A673 (cell line): ENCODE data around the gene KLHDC3. TPM values are rescaled to one million over a fixed set of nuclear protein-coding genes. Genes with fewer than 3 reads are reported as not detected.

Source experiments
- BruUV-seq: library from RNA; stranded (reverse); fragments of 400-500 nt; replicated peaks from 2 replicates; lab custom pipeline; 2021; lab: Mats Ljungman, UMichigan
- CTCF ChIA-PET: fragments of 300-600 bp; sonication (Branson Sonifier 250); formaldehyde crosslinking; loops from one replicate; lab custom pipeline; 2022; ENCODE audit warnings: antibody characterized with exemption; lab: Charles Lee
- POLR2A ChIA-PET: fragments of 300-600 bp; sonication (Branson Sonifier 250); formaldehyde crosslinking; loops from one replicate; lab custom pipeline; 2022; ENCODE audit warnings: antibody characterized with exemption; ENCODE audit not compliant: low non-redundant PET; lab: Charles Lee
- DNase-seq: peaks from one replicate; pipeline ENCODE4 v3.0.0-alpha.2; 2015; ENCODE audit warnings: low spot score
- H3K27ac ChIP-seq: fragments of 200-600 bp; sonication (generic); 2 replicates; pipeline ENCODE4 v1.5.1; 2016; ENCODE audit warnings: mixed run types, low read depth, mild to moderate bottlenecking, mixed read lengths, antibody characterized with exemption, low read length; ENCODE audit not compliant: poor library complexity, severe bottlenecking
- H3K27me3 ChIP-seq: fragments of 200-600 bp; sonication (generic); replicated peaks from 2 replicates; pipeline ENCODE4 v1.6.1; 2017; ENCODE audit warnings: mixed run types, low read depth, mild to moderate bottlenecking, mixed read lengths, antibody characterized with exemption, low read length; ENCODE audit not compliant: insufficient read depth, poor library complexity
- H3K36me3 ChIP-seq: fragments of 200-600 bp; sonication (generic); 2 replicates; pipeline ENCODE4 v1.6.1; 2016; ENCODE audit warnings: mixed run types, mild to moderate bottlenecking, mixed read lengths, antibody characterized with exemption, low read length; ENCODE audit not compliant: insufficient read depth, poor library complexity, severe bottlenecking
- H3K4me1 ChIP-seq: fragments of 200-600 bp; sonication (generic); 2 replicates; pipeline ENCODE4 v1.6.1; 2017; ENCODE audit warnings: mixed run types, mild to moderate bottlenecking, mixed read lengths, antibody characterized with exemption, low read length; ENCODE audit not compliant: insufficient read depth, poor library complexity, severe bottlenecking
- H3K4me3 ChIP-seq: fragments of 200-600 bp; sonication (generic); 2 replicates; pipeline ENCODE4 v1.5.1; 2016; ENCODE audit warnings: low read depth, mixed run types, mild to moderate bottlenecking, mixed read lengths, low read length; ENCODE audit not compliant: poor library complexity, severe bottlenecking
- H3K9me3 ChIP-seq: fragments of 200-600 bp; sonication (generic); 2 replicates; pipeline ENCODE4 v1.6.1; 2016; ENCODE audit warnings: mixed run types, low read depth, mild to moderate bottlenecking, mixed read lengths, antibody characterized with exemption, low read length; ENCODE audit not compliant: poor library complexity, severe bottlenecking
- EZH2 ChIP-seq: fragments of 200-600 bp; sonication (generic); IDR thresholded peaks from 2 replicates; pipeline ENCODE4 v1.6.1; 2017; ENCODE audit warnings: borderline replicate concordance, low read depth, mild to moderate bottlenecking, mixed read lengths, antibody characterized with exemption, low read length; ENCODE audit not compliant: poor library complexity, severe bottlenecking
- intact Hi-C: fragments of 100-400 bp; cut with micrococcal nuclease; formaldehyde crosslinking; loops from one replicate; pipeline ENCODE4 v1.10.0; 2022; ENCODE audit not compliant: unreplicated experiment
- total RNA-seq: library from RNA; stranded (reverse); gene quantifications from 2 replicates; pipeline ENCODE4 v1.2.3, GENCODE V29; 2021
- TF ChIP-seq, protein P1 (sequence below): fragments of 300-800, 200-600 bp; sonication (generic); conservative IDR thresholded peaks from 2 replicates; pipeline ENCODE4 v1.5.1; 2017; ENCODE audit warnings: low read depth, mild to moderate bottlenecking, antibody characterized with exemption, low read length, moderate library complexity, mixed read lengths

The KLHDC3 gene
- total RNA-seq, 1 experiment from 2014 or later: 90.1 TPM

DNA sequence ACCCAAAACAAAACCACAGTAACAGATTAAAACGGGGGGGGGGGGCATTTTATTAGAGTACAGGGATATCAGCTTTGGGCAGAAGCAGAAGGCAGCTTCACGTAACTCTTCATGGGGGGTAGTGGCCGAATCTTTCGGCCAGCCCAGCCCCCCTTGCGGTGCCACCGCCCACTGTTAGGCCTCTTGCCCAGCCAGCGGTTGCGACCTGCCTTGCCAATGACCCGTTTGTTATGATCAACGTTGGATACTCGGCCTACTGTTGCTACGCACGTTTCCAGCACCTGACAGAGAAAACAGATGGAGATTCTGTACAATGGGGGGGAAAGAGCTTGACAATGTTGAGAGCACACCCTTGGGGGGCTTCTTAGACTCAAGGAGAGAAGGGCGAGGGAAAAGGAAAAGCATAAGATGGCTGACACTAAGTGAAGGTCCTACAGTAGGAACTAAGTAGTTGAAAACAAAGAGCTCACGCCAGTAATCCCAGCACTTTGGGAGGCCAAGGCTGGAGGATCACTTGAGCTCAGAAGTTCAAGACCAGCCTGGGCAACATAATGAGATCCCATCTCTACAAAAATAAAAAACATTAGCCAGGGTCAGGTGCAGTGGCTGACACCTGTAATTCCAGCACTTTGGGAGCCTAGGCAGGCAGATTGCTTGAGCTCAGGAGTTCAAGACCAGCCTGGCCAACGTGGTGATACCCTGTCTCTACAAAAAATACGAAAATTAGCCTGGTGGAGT lies 40.3 kb downstream of the KLHDC3 start:
- POLR2A ChIA-PET: no interaction called here
- TF ChIP-seq EZH2: no peak
- TF ChIP-seq, protein P1, sequence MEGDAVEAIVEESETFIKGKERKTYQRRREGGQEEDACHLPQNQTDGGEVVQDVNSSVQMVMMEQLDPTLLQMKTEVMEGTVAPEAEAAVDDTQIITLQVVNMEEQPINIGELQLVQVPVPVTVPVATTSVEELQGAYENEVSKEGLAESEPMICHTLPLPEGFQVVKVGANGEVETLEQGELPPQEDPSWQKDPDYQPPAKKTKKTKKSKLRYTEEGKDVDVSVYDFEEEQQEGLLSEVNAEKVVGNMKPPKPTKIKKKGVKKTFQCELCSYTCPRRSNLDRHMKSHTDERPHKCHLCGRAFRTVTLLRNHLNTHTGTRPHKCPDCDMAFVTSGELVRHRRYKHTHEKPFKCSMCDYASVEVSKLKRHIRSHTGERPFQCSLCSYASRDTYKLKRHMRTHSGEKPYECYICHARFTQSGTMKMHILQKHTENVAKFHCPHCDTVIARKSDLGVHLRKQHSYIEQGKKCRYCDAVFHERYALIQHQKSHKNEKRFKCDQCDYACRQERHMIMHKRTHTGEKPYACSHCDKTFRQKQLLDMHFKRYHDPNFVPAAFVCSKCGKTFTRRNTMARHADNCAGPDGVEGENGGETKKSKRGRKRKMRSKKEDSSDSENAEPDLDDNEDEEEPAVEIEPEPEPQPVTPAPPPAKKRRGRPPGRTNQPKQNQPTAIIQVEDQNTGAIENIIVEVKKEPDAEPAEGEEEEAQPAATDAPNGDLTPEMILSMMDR: no peak
- peak overlapping the region; percentile 93 for H3K27ac ChIP-seq
- CTCF ChIA-PET: no interaction called here
- intact Hi-C loops: no loop called here
- H3K4me3 ChIP-seq: peak overlapping the region; percentile 83
- H3K27me3 ChIP-seq: no peaks in the 10 kb centered on the region
- BruUV-seq: no TSS peak
- no peak for DNase-seq
- peaks cover 29% of the 10 kb centered on the region for H3K4me1 ChIP-seq
- H3K9me3 ChIP-seq: no peaks in the 10 kb centered on the region
- H3K36me3 ChIP-seq: peaks cover 26% of the 10 kb centered on the region

DNA sequence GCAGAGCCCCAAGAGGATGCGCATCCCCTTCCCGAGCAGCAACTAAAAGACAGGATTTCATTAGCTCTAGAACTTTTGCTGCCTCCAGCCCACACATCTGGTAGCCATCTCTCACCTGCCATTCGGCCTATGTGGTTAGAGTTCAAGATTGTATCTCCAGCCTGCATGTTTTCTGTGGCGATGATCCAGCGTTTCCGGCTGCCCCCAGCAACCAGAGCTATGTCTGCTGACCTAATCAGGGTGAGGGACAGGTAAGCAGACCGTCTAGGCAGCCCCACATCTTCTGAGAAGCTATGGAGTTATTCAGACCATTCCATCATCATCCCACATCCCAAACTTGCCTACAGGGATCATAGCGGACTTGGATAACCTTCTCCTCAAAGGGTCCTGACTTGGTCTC lies 41.9 kb downstream of the KLHDC3 start:
- no peak for DNase-seq
- Histone ChIP-seq H3K36me3 (peaks cover 12% of the 10 kb centered on the region), H3K4me3 (no peak overlapping the region), H3K9me3 (no peaks in the 10 kb centered on the region), H3K27ac (no peak overlapping the region), H3K4me1 (peaks cover 35% of the 10 kb centered on the region), H3K27me3 (no peaks in the 10 kb centered on the region)
- POLR2A ChIA-PET: no interaction called here
- no TSS peak for BruUV-seq
- CTCF ChIA-PET: no interaction called here
- TF ChIP-seq, protein P1: no peak
- intact Hi-C loops: no loop called here

DNA sequence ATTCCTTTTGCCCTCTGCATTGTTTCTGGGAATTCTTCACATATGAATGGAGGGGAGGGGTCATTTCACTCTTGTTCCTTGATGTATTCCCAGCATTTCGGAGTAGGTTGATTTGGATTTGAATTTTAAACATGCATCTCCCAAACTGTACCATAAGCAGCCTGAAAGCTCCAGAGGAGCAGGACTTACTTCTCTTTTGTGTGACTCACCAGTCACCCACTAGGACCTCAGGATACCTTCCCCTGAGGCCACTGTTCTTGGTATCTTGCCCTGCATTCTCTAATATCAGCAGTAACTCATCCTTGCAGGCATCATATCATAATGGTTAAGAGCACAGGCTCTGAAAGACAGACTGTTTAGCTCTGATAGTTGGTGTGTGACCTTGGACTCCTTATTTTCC lies 44.5 kb downstream of the KLHDC3 start:
- H3K27ac ChIP-seq: peak overlapping the region; percentile 84
- TF ChIP-seq EZH2: no peak
- TF ChIP-seq, protein P1: no peak
- no TSS peak for BruUV-seq
- DNase-seq: no peak
- POLR2A ChIA-PET: no interaction called here
- no peaks in the 10 kb centered on the region for H3K27me3 ChIP-seq
- intact Hi-C loops: no loop called here
- CTCF ChIA-PET: no interaction called here
- H3K36me3 ChIP-seq: peaks cover 8% of the 10 kb centered on the region
- H3K4me3 ChIP-seq: peak overlapping the region; percentile 88
- peaks cover 18% of the 10 kb centered on the region for H3K4me1 ChIP-seq
- H3K9me3 ChIP-seq: no peaks in the 10 kb centered on the region
